GM19328 (cell line): ENCODE results near the gene SUSD1.
"Not testable (repeated sequence)": the region's sequence is repeated elsewhere in the genome, so short reads cannot be mapped to it uniquely, and the experiment has no call there.

Experiments
- ATAC-seq: cut with Tn5 transposase; IDR thresholded peaks from one replicate; pipeline ENCODE4 v1.9.1; 2021; ENCODE audit warnings: mild to moderate bottlenecking, moderate library complexity; ENCODE audit not compliant: unreplicated experiment

SUSD1 gene

GRCh38 chr9:112132356-112132755, 42.7 kb downstream of the SUSD1 start:
- no peak for ATAC-seq

GRCh38 chr9:112130997-112131396, 44.1 kb downstream of the SUSD1 start:
- no peak for ATAC-seq

- no peak for ATAC-seq
These were observed 44.8 kb downstream of the SUSD1 start for GRCh38 chr9:112130347-112130746.

- no peak for ATAC-seq
These were observed 45.9 kb downstream of the SUSD1 start for GRCh38 chr9:112129246-112129645.

- not testable (repeated sequence) for ATAC-seq
These were observed 46.7 kb downstream of the SUSD1 start for GRCh38 chr9:112128399-112128798.

GRCh38 chr9:112127281-112127680, 47.8 kb downstream of the SUSD1 start:
- no peak for ATAC-seq

GRCh38 chr9:112125951-112126388, 49.1 kb downstream of the SUSD1 start:
- no peak for ATAC-seq

- ATAC-seq: no peak
These were observed 50.9 kb downstream of the SUSD1 start for GRCh38 chr9:112124156-112124555.

GRCh38 chr9:112121633-112122032, 53.5 kb downstream of the SUSD1 start:
- no peak for ATAC-seq

GRCh38 chr9:112120439-112120925, 54.6 kb downstream of the SUSD1 start:
- no peak for ATAC-seq

GRCh38 chr9:112120030-112120341, 55.1 kb downstream of the SUSD1 start:
- no peak for ATAC-seq

- ATAC-seq: no peak
These were observed 55.7 kb downstream of the SUSD1 start for GRCh38 chr9:112119225-112120029.

- no peak for ATAC-seq
These were observed 57.1 kb downstream of the SUSD1 start for GRCh38 chr9:112118009-112118408.

- ATAC-seq: no peak
These were observed 58.9 kb downstream of the SUSD1 start for GRCh38 chr9:112115970-112116753.

- no peak for ATAC-seq
These were observed 60.0 kb downstream of the SUSD1 start for GRCh38 chr9:112115109-112115508.

- ATAC-seq: no peak
These were observed 62.0 kb downstream of the SUSD1 start for GRCh38 chr9:112112941-112113681.

GRCh38 chr9:112112519-112112918, 62.6 kb downstream of the SUSD1 start:
- ATAC-seq: no peak

GRCh38 chr9:112111461-112111860, 63.6 kb downstream of the SUSD1 start:
- ATAC-seq: no peak

- ATAC-seq: no peak
These were observed 64.4 kb downstream of the SUSD1 start for GRCh38 chr9:112110777-112111113.

- no peak for ATAC-seq
These were observed 64.9 kb downstream of the SUSD1 start for GRCh38 chr9:112110094-112110776.

GRCh38 chr9:112104901-112105300, 70.2 kb downstream of the SUSD1 start:
- no peak for ATAC-seq
